Spleen (tissue), 7 donors: ENCODE results near the gene HOXC5.

Experiments
- POLR2A ChIP-seq, 3 donors: fragments of 450-650 bp; IDR thresholded peaks; one replicate each; pipeline ENCODE4 v1.5.1; 2017; ENCODE audit warnings: antibody characterized with exemption in 3 of 3, mild to moderate bottlenecking in 1 of 3
- POLR2AphosphoS5 ChIP-seq, 3 donors: sonication (generic); formaldehyde crosslinking; IDR thresholded peaks; one replicate each; pipeline ENCODE4 v1.5.1; 2017; ENCODE audit warnings: antibody characterized with exemption in 3 of 3
- TF ChIP-seq, protein P1 (sequence below), 11 experiments: fragments of 200-600 bp in 7 of 11; fragments of 450-650 bp in 4 of 11; sonication (generic) in 4 of 11; IDR thresholded peaks in 8 of 11; conservative IDR thresholded peaks in 3 of 11; 1 replicate in 7 of 11; 2 replicates in 4 of 11; pipeline versions ENCODE4 v1.4.0 to v1.8.0; 2016 to 2021; ENCODE audit warnings: antibody characterized with exemption in 11 of 11, inconsistent platforms in 4 of 11, mild to moderate bottlenecking in 1 of 11
- donor health status: DM: no; HTN: no; CAD: no; lungs with moderate emphysema.
- donor health status: DM: no; HTN: no; CAD: no.
- donor health status: DM: no; HTN: no; CAD: no.

DNA sequence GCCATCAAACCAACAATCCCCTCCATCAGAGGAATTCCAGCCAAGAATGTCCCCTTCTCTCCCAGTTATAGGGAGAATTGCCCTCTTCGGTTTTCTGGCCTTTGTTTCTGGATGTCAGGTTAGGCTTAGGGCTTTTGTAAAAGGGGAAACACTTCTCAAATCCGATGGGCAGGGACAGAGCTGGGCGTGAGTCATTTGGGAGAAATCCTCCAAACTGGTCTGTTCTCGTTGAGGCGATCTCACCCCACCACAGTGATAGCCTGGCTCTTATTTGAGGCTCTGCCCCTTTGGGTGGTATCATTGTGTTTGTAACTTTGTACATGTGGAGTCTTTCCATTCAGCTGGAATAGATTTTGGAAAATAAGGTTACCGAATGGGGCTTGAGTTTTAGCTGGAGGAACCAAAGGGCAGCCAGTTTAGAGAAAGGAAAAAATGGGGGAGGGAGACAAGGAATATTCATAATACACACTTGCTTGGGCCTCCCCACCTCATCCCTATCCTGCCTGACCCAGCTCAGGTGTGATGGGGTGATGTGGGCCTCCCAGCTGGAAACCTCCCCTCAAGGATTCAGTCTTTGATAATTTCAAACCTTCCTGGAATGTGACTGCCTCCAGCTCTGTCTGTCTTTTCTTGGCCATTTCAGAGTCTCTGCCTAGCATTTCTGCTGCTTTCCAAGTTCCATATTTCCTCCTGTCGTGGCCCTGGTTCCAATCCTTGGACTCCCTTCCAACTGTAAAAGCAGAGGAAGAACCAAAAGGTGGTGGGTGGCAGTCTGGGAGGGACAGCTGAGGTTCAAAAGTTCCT is 28.3 kb downstream of the HOXC5 start:
- TF ChIP-seq, protein P1, sequence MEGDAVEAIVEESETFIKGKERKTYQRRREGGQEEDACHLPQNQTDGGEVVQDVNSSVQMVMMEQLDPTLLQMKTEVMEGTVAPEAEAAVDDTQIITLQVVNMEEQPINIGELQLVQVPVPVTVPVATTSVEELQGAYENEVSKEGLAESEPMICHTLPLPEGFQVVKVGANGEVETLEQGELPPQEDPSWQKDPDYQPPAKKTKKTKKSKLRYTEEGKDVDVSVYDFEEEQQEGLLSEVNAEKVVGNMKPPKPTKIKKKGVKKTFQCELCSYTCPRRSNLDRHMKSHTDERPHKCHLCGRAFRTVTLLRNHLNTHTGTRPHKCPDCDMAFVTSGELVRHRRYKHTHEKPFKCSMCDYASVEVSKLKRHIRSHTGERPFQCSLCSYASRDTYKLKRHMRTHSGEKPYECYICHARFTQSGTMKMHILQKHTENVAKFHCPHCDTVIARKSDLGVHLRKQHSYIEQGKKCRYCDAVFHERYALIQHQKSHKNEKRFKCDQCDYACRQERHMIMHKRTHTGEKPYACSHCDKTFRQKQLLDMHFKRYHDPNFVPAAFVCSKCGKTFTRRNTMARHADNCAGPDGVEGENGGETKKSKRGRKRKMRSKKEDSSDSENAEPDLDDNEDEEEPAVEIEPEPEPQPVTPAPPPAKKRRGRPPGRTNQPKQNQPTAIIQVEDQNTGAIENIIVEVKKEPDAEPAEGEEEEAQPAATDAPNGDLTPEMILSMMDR (IDR thresholded peaks at IDR 0.05 in 8 of 11, conservative IDR thresholded peaks at IDR 0.05 in 3 of 11), result no peak
- no peak for TF ChIP-seq POLR2AphosphoS5 (IDR thresholded peaks at IDR 0.05)
- no peak for TF ChIP-seq POLR2A (IDR thresholded peaks at IDR 0.05)
